RWPE1 (cell line): ENCODE measurements around the gene GALNTL6.

Experiments used
- CTCF ChIA-PET: fragments of 350-600 bp; sonication (Branson Sonifier 250); formaldehyde crosslinking; extraction: SDS; loops from one replicate; lab custom pipeline; 2021; lab: Yijun Ruan, JAX
- POLR2A ChIA-PET: fragments of 400-600 bp; formaldehyde crosslinking; extraction: SDS; loops from one replicate; lab custom pipeline; 2020; ENCODE audit warnings: antibody characterized with exemption; ENCODE audit not compliant: low non-redundant PET; lab: Yijun Ruan, JAX
- DNase-seq: peaks from one replicate; pipeline ENCODE4 v3.0.0; 2012; ENCODE audit warnings: low spot score
- H3K27ac ChIP-seq: fragments of 450-650 bp; 2 replicates; pipeline ENCODE4 v1.5.1; 2017
- CTCF ChIP-seq: fragments of 450-650 bp; conservative IDR thresholded peaks from 2 replicates; pipeline ENCODE4 v1.5.1; 2017; ENCODE audit warnings: low read depth, mild to moderate bottlenecking

Gene GALNTL6

DNA sequence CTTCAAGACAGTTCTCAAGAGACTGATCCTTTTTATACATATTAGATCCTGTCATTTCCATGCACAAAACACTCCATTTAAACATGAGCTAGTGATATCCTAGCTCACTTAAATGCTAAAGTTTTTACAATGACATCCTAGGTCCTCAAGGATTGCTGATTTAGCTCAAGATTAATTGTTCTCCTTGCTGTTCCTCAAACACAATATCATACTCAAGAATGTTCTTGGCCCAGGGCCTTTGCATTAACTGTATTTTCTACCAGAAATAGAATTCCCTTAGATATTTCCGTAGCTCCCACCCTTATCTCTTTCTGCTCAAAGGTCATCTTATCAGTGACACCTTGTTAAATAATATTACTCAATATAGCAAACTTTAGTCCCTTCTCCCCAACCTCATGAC is 270.1 kb downstream of the GALNTL6 start:
- no peak for TF ChIP-seq CTCF
- no peak for DNase-seq
- CTCF ChIA-PET = interaction anchor here (0.7 kb wide), 1 partner anchor 1090 kb away, joined by 3 read pairs; no protein-coding TSS in a partner anchor
- POLR2A ChIA-PET = no interaction called here
- no peak overlapping the region for H3K27ac ChIP-seq

GRCh38 chr4:172088556-172088955 is 275.4 kb downstream of the GALNTL6 start:
- H3K27ac ChIP-seq = no peak overlapping the region
- DNase-seq = no peak
- ChIA-PET CTCF (interaction anchor here (0.5 kb wide), 1 partner anchor 103 kb away, joined by 4 read pairs; no protein-coding TSS in a partner anchor), POLR2A (no interaction called here)
- no peak for TF ChIP-seq CTCF

DNA sequence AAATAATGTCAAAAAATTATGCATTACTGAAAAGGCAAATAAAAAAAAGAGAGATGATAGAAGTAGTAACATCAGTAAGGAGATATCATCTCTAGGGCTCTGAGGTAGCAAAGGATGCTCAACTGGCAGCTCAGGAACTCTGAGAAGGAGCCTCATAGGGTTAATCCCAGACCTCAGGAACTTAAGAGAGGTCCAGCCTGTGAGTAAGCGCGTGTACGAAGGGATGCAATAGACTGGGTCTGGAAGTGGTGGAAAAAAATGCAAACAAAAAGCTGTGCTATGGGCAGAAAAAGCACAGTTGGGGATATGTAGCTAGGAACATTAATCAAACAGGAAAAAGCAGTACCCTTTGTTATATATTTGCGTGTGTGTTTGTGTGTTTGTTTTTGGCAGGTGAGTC is 282.0 kb downstream of the GALNTL6 start:
- ChIA-PET CTCF (interaction anchor here (0.6 to 0.7 kb wide), 2 partner anchors 33 to 347 kb away, joined by 3 to 4 read pairs; no protein-coding TSS in a partner anchor), POLR2A (no interaction called here)
- H3K27ac ChIP-seq = no peak overlapping the region
- TF ChIP-seq CTCF = no peak
- no peak for DNase-seq

GRCh38 chr4:172096786-172097185 is 283.6 kb downstream of the GALNTL6 start:
- CTCF ChIA-PET = interaction anchor here (0.6 kb wide), 1 partner anchor 20 kb away, joined by 4 read pairs; no protein-coding TSS in a partner anchor
- H3K27ac ChIP-seq = no peak overlapping the region
- POLR2A ChIA-PET = no interaction called here
- no peak for DNase-seq
- TF ChIP-seq CTCF = no peak

DNA sequence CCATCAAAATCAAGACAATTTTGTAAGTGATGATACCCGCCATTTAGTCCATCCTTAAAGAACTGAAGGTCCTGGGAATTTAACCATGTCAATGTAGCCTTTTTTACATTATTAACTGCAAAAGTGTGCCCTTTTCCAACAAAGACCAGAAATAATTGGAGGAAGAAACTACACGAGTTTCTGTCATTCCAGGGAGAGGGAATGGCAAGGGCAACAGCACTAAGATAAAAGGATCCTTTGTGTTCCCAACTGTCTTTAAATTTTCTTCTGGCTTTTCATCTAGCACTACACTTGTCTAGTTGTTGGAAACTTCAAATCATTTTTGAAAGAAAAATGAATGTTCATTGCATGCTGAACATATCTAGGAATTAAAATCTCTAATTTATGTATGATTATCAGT is 286.2 kb downstream of the GALNTL6 start:
- H3K27ac ChIP-seq = no peak overlapping the region
- TF ChIP-seq CTCF = no peak
- POLR2A ChIA-PET = no interaction called here
- CTCF ChIA-PET = no interaction called here
- DNase-seq = no peak

GRCh38 chr4:172103456-172103855 is 290.3 kb downstream of the GALNTL6 start:
- no peak overlapping the region for H3K27ac ChIP-seq
- CTCF ChIA-PET = no interaction called here
- TF ChIP-seq CTCF = no peak
- DNase-seq = no peak
- POLR2A ChIA-PET = no interaction called here
